GM19328 (cell line): ENCODE results near the gene RRAGA.
A peak's percentile ranks its signal among the peaks of the same experiment; 100 is the strongest.
"Not testable (repeated sequence)": the region's sequence is repeated elsewhere in the genome, so short reads cannot be mapped to it uniquely, and the experiment has no call there.

Experiments used
- ATAC-seq: cut with Tn5 transposase; IDR thresholded peaks from one replicate; pipeline ENCODE4 v1.9.1; 2021; ENCODE audit warnings: mild to moderate bottlenecking, moderate library complexity; ENCODE audit not compliant: unreplicated experiment

The RRAGA gene, protein sequence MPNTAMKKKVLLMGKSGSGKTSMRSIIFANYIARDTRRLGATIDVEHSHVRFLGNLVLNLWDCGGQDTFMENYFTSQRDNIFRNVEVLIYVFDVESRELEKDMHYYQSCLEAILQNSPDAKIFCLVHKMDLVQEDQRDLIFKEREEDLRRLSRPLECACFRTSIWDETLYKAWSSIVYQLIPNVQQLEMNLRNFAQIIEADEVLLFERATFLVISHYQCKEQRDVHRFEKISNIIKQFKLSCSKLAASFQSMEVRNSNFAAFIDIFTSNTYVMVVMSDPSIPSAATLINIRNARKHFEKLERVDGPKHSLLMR

DNA sequence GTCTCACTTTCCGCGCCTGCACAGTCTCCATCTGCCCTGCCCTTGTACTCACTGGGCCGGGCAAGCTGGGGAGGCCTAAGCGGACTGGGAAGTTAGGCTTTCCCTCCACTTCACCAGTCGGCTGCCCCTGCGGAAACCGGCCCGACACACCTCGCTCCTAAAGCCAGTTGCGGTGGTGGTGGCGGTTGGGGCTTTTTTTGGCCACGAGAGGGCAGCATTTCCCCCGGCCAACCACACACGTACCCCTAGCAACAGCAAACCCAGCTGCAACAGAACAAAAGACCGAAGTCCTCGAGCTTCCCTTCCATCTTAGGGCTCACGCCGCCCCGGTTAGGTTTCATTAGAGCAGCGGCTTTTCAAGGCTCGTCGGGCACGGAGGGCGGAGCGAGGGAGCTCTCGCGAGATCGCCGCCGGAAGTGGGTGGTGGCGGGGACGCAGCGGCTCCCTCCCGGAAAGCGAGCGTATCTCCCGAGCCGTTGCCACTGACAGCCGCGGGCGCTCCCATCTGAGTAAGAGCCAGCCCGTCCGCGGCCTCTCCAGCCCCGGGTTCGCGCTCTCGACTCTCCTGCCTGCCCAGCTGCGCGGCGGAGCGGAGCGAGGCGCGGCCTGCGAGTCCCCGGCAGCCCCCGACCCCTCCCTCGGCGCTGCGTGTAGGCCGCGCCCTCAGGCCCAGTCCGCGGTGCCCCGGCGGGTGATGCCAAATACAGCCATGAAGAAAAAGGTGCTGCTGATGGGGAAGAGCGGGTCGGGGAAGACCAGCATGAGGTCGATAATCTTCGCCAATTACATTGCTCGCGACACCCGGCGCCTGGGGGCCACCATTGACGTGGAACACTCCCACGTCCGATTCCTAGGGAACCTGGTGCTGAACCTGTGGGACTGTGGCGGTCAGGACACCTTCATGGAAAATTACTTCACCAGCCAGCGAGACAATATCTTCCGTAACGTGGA is at the start of gene RRAGA:
TSS of gene RRAGA (plus strand) at position 462 of the 951 bp plus-strand sequence. CDS start at position 695, 233 bp downstream.
- ATAC-seq, result peak; percentile 81

GRCh38 chr9:19000133-19000532 is 49.1 kb upstream of the RRAGA start:
- no peak for ATAC-seq

DNA sequence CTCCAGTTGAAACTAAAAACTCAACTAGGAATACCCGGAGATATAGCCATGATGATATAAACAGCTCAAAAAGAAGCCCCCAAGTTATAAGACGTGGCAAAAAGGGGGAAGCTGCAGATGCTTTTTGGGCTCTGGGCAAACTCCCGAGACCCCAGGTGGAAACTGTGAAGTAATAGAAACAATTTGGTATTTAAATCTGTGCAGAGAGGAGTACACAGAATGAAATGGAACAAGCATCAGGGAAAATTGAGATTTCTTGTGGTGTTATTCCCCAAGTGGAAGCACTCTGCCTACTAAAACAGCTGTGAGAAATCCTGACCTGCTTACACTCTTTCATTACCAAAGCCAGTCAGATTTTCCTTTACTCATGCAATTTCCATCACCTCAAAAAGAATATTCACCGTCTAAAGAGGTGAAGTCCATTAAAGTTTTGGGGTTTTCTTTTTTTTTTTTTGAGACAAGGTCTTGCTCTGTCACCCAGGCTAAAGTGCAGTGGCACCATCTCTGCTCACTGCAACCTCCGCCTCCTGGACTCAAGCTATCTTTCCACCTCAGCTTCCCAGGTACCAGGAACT is 39.7 kb upstream of the RRAGA start:
- ATAC-seq, result no peak

DNA sequence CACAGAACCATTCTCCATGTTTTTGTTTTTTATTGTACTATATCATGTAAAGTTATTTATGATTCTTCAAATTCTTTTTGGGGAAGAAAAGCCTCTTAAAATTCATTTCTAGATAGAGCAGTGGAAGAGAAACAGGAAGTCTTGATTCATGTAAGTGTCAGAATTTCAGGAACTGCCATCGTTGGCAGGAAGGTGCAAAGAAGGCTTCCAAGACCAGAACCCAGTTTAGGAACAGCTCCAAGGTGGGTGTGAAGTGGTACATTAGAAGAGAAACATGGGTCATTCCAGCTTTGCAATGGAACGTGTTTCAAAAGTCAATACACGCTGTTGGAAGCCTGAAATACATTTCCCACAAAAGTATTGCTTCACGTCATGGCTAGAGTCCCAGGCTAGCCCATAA is 31.0 kb upstream of the RRAGA start:
- ATAC-seq, result no peak

DNA sequence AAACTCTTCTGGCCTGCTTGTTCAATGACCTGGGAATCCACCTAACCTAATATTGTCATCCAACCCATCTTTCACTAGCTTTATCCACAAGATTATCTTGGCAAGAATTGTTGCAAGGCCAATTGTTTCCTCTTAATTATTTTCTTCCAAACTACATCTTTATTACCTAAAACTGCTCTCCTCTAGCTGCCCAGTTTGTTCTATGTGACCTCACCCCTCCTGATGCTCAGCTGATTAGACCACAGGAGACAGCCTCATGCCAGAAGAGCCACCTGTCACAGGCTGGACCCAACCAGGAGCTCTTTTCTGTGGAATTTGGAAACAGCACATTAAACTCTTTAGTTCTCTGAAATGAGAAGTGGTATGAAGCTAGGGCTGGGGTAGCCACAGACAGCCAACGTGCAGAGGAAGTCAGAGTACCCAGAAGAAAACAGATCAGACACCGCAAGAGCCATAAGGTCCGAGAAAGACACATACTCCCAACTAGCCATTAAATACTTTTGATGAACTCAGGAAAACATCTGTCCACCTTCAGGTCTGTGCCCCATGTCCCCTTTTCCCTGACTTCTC is 28.3 kb upstream of the RRAGA start:
- ATAC-seq, result no peak

DNA sequence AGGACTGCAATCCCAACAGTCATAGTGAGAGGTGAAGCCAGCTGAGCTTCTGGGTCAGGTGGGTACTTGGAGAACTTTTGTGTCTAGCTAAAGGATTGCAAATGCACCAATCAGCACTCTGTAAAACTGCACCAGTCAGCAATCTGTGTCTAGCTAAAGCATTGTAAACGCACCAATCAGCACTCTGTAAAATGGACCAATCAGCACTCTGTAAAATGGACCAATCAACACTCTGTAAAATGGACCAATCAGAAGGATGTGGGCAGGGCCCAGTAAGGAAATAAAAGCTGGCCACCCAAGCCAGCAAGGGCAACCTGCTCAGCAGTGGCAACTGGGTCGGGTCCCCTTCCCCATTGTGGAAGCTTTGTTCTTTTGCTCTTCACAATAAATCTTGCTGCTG is 27.6 kb upstream of the RRAGA start:
- not testable (repeated sequence) for ATAC-seq

DNA sequence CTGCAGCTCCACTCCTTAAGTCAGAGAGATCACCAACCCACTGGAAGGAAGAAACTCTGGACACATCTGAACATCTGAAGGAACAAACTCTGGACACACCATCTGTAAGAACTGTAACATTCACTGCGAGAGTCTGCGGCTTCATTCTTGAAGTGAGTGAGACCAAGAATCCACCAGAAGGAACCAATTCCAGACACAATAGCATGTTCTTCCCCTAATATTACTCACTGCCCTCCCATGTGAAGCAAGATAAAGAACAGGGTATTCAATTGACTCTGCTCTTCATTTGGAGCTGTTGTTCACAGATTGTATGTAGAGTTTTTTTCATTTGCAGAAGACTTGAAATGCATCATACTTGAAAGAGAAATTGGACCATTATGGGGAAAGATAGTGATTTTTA is 27.0 kb upstream of the RRAGA start:
- no peak for ATAC-seq

DNA sequence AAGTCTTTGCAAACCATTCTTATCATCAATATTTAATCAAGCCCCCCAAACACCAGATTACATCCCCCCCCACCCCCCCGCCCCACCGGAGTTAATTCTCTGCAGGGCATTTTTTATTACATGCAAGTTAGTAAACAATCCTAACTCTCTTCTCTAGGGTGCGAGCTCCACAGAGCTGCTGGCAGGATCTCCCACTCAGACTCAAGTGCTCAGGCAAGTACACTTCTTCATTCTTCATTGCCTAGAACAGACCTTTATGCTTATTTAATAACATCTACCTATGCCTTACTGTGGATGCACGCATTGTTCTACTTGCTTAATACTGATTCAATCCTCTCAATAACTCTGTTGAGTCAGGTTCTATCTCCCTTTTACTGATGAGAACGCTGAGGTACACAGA is 26.1 kb upstream of the RRAGA start:
- ATAC-seq, result no peak

DNA sequence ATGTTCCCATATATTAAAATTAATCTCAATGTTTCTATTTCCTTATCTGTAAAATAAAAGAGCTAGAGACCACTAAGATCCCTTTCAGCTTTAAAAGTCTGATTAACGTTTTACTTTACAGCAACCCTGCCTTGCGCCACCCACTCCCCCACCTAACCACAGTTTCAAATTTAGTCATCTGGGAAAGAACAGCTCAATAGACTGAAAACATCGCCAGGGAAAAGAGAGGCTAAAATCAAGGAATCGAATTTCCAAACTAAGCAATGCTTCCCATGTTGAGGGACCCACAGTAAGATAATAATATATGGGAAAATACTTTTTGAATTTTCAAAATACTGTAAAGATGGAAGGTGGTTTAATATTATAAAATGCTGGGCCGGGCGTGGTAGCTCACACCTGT is 22.9 kb upstream of the RRAGA start:
- no peak for ATAC-seq

- ATAC-seq, result no peak
Measured at GRCh38 chr9:19027825-19028224, 21.4 kb upstream of the RRAGA start.

DNA sequence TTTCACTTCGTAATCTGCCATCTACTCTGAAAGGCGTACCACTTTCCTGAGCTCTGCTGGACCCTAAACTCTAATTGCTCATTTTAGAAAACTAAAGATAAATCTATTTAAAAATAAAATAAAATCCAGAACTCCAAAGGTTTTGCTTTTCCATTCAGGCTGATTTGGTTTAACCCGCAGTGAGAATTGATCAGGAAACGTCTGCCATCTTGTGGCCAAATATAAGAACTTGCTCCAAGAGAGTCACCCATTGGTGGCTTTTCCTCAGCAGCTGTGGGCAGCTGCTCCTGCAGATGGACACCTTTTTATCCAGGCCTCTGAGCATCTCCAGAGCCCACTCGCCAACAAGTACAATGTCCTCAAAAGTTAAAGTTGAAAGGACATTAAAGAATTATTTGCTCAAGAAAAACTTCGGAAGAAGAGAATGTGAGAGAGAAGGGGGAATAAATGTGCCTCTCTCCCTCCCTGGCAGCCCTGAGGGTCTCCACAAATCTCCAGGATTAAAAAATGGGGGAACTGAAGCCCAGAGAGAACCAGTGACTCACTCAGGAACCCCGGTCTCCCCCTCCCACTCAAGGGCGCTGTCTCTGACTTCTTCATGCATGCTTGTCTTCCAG is 20.3 kb upstream of the RRAGA start:
- no peak for ATAC-seq

DNA sequence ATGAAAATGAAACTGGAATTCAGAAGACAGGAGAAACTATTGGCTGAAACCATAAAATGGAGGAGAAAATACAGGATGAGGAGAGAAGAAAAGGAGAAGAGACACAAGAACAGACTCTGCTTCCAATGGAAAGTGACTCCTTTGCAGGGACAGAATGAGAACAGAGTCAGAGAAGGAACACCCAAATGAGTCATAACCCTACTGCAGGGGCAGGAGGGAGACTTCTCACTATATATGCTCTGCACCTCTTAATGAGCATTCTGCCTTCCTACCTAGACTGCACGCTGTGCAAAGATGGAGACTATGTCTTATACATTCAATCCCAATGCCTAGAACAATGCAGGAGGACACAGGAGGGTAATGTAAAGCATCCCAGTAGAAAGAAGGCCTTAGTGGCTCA is 18.3 kb upstream of the RRAGA start:
- no peak for ATAC-seq

GRCh38 chr9:19032406-19032805 is 16.8 kb upstream of the RRAGA start:
- no peak for ATAC-seq

GRCh38 chr9:19033015-19033414 is 16.2 kb upstream of the RRAGA start, which contains the start of gene SAXO1:
SAXO1 (minus strand) TSS chr9:19033209; CDS start chr9:19032908, 301 bp downstream.
- no peak for ATAC-seq

DNA sequence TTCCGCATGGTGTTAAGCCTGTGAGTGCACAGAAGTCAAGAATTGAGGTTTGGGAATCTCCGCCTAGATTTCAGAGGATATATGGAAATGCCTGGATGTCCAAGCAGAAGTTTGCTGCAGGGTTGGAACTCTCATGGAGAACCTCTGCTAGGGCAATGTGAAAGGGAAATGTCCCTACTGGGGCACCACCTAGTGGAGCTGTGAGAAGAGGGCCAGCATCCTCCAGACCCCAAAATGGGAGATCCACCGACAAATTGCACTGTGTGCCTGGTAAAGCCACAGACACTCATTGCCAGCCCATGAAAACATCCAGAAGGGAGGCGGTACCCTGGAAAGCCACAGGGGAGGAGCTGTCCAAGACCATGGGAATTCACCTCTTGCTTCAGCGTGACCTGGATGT is 12.6 kb upstream of the RRAGA start:
- ATAC-seq, result no peak

GRCh38 chr9:19049917-19050636 is 850 bp downstream of the RRAGA start:
- ATAC-seq, result no peak

- ATAC-seq, result no peak
Measured at GRCh38 chr9:19050637-19051591, 1.7 kb downstream of the RRAGA start.

DNA sequence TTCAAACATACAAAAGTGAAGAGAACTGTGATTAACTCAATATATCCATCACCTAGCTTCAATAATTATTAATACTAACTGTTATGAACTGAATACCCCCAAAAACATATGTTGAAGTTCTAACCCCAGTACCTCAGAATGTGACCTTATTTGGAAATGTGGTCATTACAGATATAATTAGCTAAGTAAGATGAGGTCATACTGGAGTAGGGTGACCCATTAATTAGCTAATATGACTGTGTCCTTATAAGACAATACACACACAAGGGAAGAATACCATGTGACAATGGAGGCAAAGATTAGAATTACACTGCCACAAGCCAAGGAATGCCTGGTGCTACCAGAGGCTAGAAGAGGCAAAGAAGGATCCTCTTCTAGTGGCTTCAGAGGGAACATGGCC is 7.8 kb downstream of the RRAGA start:
- no peak for ATAC-seq

- ATAC-seq, result no peak
Measured at GRCh38 chr9:19074229-19074628, 25.0 kb downstream of the RRAGA start.
